Activated CD8-positive, alpha-beta memory T cell treated with anti-CD3 and anti-CD28 coated beads, Interleukin-2, amount 50 U/mL, for 1 hour (primary cell): ENCODE data around the gene RFT1.

ENCODE experiments used
- DNase-seq: peaks from one replicate; pipeline ENCODE4 v3.0.0-alpha.2; 2020; ENCODE audit errors: extremely low read depth

Gene RFT1

DNA sequence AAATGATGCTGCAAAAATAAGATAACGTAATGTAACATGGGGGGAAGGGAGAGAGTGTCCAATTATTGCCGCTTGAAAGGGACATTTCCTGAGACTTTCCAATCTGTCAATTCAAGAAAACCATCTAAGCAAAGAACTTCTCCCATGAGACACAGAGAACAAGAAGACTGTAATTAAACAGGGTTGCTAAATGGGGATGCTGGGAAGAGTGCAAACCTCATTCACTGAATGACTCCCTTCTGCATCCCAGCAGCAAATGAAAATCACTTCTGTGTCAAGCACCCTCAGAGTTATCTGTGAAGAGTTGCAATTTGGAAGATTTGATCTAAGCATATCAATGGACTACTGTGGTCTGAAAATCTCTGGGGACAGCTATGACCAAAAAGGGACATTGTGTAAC, 3.6 kb downstream of the RFT1 start:
- DNase-seq = no peak

DNA sequence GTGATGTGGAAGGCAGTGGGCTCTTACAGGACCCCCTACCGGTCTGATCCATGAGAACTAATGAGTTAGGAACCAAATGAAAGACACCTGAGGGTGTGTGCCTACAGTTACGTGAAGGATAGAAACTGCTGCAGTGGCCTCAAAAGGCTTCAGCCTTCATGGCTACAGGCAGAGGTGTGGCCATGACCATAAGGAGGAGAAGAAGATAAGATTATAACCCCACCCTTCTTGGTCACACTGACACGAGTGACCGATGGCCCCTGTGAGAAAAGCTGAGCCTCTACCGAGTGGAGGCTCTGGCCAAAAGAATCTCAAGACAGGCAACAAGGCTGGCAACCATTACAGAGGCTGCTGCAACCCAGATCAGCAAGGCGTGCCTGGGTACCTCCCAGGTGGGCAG, 6.3 kb downstream of the RFT1 start:
- DNase-seq = no peak

DNA sequence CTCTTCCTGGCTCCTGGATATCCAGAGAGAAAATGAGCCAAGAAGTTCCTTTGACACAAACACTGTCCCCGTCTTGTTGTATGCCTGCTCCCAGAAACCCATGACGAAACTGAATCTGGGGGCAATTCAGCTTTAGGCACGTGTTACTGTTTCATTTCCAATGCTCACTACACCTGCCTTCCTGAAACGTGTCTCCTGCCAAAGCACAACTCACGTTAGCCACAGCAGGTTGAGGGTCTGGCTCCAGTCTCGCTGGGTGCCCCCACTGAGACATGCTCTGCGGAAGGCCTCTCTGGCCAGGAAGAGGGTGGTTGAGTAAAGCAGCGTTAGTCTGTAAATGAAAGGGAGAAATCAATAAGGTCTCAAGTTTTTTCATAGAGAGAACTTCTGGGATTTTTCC, 6.7 kb downstream of the RFT1 start:
- no peak for DNase-seq

DNA sequence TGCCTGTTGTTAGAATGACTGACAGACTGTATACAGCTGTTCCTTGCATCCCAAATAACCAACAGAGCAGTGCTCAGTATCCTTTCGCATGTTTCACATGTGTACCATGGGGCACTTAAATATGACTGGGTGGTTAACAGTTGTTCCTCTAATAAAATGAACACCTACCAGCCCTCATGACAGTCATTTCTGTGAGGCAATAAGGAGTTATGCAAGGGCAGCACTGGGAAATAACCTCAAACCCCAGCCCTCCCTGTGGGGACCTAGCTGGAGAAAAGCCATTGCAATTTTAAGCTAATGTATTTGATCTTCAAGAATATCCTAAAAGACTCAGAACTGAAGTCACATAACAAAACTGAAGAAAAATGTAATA, 7.3 kb downstream of the RFT1 start:
- DNase-seq = no peak

DNA sequence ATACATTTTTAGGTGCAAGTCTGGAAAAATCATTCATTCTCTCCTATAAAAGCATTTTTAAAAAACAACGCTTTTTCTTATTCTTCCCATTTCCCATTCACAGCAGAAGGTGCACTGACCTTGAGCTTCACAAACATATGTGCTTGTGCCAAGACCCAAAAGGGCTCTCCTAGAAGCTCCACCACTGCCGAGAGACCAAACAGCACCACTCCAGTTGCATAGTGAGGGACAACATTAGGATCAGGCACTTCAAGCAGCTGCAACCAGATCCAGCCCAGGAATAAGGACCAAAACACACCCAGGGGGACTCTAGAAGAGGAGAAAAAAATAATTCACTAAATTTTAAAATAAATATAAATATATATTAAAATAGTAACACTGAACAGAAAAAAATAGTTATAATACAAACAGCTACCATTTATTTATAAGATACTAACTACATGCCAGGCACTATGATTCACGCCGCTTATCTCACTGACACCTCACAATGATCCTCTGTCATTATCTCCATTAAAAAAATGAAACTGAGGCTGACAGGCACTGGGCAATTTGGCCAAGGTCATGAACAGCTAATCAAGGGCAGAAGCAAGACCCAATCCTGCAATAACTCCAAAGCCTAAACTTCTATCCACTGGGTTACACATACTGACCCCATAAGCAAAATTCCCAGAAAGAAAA, 7.8 kb downstream of the RFT1 start:
- DNase-seq = no peak

DNA sequence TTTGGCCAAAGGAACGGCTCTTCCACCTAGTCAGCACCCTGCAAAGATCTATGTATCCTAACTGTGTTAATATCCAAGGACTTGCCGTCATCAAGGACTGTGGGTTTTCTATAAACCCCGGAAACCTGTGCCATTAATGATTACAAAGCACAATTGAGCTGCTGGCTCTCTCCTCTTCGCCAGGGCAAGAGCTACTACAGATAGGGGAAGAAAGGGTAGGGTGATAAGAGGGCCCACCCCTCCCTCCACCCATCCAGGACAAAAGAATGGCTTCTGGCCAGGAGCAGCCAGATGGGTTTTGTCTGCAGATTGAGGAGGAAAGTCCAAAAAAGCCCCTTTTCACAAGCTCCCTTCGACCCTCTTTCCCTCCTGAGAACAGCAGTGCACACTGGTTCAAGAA, 9.9 kb downstream of the RFT1 start:
- no peak for DNase-seq

DNA sequence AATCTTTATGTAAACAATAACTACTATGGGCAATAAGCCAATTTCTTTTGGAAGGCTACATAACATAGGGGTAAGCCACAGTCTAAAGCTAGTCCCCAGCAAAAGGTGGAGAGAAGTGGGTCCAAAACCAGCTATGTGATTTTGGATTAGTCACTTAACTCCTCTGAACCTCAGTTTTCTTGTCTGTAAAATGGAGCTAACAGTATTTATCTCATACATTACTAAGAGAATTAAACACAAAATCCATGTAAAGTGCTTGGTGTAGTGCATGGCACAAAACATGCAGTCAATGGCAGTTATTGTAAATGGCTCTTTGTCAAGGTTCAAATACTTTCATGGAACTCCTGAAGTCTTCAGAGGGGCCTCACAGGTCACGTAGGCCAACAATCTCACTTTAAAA, 13.3 kb downstream of the RFT1 start:
- no peak for DNase-seq

DNA sequence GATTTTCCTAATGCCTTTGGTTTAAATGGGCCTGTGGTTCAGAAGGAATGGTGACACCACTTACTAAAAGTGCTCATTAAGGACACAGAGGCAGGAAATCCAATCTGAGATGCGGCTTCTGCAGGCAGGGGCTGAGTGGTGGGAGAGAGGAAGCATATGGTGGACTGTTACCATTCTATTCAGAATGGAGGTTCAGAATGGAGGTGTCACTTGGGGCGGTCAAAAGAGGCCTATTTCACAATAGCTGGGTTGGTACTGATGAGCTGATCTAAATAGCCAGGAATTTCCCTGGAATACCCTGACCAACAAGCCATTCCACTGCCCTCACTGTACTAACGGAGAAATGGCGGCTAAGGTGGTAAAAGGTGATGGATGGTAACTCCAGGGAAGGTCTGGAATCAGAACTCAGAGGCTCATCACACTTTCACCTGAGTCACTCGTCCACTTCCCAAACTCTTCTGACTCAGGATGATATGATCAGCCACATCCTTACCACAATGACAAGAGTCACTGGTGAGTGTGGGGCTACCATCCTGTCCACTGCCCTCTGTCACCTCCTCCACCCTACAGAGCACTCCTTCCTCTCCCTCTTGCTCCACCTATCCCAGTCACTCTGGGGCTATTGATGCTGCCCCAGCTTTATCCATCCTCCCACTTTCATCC, 15.7 kb downstream of the RFT1 start:
- DNase-seq = no peak

DNA sequence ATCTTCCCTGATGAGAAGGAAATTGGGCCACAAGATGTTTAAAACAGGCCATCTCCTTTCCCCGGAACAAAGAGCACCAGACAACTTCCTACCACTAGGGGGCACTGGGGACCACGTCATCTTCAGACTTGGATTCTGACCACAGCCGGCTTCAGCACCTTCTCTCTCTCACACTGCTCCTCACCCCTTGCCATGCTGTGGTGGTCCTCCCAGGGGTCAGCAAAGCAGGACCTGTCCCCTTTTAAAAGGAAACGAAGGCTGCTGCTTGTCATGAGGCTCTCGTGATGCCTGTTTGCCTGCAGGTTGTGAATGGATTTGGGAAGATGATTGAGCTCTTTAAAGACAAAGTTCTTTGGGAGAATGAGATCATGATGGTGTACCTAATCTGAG, 16.2 kb downstream of the RFT1 start:
- DNase-seq = peak; percentile 55

DNA sequence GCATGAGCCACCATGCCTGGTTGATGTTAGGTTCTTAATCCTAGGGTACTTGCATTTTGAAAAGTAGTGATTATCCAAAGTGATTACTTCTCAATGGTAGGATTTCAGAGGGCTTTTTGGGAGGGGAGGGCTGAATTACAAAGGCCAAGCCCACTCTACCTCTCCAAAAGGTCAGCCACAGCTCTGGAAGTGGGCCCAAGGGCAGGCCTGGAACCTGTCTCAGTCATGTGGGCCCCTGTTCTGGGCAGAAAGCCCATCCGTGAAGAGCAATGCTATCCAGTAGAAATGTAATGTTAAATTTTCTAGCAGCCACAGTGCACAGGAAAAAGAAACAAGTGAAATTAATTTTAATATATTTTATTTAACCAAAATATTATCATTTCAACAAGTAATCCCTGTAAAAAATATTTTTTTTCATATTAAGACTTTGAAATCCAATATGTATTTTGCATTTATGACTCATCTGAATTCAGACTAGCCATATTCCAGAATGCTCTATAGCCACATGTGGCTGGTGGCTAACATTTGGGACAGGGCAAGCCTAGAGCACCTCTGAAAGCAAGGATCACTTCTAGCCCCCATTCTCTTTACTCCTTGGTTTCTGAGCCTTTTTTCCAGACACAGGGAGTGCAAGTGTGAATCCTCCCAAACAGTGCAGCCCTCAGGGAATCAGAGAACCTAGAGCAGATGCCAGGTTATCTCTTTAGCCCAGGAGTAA, 16.8 kb downstream of the RFT1 start:
- DNase-seq = no peak

DNA sequence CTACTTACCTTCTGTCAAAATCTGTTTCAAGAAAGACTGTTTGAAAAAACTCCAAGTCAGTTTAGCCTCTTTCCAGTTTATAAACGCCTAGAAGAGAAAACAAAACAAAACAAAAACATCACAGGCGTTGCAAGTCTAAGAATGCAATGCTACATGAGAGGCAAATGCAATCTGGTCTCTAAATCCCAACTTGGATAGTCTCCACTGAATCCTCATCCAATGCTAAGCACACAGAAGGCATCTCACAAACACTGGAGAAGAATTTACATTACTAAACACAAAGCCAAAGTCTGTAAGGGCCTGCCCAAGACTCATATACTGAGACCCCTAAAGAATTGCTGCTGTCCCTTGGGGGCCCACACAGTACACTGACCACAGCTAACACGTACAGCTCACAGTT, 18.4 kb downstream of the RFT1 start:
- DNase-seq = no peak

DNA sequence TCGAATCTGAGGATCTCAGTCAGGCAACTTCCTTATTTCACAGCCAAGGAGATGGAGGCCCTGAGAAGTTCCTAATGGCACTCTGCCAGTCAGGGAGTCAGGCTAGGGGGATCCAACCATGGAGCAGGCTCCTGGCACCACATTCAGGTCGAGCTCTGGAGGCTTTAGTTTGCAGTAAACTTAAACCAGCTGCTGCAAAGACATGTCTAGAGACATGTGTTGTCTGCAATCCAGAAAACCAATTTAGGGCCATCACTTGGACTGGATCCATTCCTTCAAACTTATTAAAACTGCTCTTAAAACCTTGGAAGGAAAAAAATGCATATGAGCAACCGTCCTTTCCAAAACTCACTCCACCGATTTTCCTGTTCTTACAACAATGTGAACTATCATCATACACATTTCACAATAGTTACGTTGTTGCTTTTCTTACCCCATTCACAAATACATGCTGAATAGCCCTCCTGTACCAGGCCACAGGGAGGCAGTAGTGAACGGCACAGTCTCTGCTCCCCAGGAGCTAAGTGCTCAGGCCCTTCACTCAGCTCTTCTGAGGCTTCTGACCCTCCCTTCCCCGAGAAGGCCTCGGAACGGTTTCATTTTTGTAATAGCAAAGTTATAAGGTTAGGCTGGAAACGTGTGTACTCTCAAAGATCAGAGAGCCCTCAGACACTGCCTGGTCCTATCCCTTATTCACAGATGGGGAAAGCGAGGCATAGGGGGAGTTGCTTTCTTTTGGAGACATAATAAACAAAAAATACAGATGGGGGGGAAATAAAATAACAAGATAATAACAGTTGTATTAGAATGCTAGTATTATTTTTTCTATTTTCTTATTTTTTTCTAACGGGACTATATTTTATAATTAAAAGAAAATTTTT, 20.1 kb downstream of the RFT1 start:
- DNase-seq = no peak

DNA sequence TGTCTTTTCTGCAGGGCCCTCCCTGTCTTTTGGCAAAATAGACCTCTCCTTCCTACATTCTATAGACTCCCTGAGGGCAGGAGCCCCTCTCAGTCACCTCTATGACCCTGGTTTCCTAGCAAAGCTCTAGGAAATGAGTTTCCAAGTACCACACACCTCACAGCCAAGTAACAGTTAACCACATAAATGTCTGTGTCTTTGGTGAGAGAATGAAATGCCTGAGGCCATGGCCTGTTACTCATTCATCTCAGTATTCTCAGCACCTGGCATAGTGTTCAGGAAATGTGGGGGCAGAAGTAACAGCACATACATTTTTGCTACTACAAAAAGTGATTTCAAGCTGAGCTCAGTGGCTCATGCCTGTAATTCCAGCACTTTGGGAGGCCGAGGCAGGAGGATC, 21.0 kb downstream of the RFT1 start:
- DNase-seq = no peak

DNA sequence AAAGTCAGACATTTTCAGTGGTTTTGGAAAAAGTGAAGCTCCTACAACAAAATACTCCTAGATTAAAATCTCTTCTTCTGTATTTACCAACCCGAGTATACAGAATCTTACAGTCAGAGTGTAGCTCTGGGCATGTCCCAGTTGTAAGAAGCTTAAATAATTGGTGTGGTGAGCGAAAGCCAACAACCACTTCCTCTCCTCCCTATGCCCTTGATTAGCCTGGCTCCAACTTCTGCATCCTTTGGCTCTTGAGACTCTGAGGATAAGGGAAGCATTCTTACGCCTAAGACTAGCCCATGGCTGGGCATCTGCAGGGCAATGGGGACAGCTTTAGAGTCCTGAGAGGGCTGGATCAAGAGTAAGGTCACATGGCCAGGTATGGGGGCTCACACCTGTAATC, 25.5 kb downstream of the RFT1 start:
- no peak for DNase-seq

DNA sequence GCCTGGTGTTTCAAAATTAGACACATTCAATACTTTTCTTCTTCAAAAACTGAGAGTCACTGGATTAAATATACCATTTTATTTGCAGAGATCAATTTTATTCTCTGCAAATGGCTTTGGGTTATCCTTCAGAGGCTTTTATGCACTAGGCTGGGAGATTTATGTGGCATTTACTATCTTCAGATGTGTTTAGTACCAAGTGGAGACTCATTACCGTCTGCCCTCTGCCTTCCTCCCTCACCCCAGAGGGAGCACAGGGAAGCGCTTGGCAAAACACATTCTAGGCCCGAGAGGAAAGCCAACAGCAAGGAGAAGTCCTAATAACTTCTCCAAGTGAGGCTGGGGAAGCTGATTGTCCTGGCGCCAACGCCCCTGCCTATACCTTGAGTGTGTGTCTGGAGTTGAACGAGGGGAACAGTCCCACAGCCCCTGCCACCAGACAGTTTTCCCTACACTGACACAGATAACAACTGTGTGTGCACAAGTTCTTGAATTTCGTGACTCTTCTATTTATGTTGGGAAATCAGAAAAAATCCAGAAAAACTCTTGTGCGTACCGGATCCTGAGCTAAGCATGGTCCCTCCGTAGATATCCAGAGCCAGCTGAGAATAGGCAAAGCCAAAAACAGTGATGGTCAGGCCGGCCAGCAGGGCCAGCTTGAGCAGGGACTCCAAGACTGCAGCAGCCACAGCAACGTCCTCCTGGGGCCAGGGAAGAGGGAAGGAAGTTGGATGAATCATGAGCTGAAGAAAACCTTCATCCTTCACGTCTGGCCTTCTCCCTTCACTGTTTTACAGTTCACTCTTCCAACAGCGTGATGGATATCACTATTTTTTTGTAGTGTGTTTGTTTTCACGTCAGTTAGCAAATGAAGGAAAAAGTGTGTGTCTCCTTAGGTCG, 26.6 kb downstream of the RFT1 start:
- no peak for DNase-seq

DNA sequence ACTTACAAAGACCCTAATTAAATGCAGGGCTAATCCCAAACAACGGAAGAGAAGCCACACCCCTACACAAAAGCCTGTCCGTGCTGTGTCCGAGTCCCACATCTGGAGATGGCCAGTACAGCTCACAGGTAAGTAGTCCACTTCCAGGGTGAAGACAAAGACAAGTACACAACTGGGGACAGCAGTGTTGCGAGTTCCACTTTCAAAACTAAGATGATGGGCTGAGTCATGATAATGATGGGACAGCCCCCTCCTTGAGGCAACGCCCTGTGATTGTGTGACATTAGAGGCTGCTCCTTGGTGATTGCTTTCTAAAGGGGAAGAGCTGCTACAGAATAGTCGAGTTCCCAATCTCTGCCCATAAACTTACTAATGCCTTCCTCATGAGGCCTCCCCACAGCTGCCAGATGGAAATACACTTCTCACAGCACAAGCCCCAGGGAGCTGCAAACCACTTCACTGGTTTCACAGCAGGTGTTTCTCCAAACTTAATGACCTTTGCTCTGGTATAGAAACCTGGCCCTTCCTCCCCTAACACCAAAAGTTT, 27.6 kb downstream of the RFT1 start:
- DNase-seq = no peak

DNA sequence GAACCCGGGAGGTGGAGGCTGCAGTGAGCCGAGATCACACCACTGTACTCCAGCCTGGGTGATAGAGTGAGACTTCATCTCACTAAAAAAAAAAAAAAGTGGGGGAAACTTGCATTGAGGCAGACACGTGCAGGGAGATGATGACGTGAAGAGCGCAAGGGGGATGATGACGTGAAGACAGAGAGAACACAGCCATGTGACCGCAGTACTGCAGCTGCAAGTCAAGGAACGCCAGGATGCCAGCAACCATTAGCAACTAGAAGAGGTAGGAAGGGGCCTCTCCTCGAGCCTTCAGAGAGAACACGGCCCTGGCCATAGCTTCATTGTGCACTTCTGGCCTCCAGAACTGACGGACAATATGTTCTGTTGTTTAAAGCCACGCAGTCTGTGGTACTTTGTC, 28.3 kb downstream of the RFT1 start:
- no peak for DNase-seq

DNA sequence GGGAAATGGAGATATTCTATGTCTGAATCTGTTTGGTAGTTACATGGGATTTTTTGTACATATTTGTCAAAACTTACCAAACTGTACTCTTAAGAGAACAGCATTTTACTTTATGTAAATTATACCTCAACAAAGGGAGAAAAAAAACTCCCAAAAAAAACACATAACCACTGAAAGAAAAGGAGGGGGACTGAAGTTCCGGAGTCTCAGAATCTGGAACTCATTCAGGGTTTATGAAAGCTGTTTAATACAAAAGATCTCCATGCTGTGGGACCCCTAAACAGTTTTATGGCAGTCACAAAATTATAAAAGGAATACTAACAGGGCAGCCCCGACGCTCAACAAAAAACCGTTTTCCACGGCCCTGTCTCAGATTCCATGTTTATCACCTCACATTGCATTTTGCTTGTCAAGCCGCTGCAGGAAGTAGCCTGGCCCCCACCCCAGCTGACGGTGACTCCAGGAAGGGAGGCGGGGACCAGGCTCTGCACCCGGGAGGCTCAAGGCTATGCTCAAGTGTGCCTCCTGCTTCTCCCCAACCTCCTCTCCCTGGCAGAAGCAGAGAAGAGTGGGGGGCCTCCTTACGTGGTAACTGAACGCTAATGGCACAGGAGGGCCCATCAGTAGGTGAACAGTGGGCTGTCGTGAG, 29.3 kb downstream of the RFT1 start:
- no peak for DNase-seq

DNA sequence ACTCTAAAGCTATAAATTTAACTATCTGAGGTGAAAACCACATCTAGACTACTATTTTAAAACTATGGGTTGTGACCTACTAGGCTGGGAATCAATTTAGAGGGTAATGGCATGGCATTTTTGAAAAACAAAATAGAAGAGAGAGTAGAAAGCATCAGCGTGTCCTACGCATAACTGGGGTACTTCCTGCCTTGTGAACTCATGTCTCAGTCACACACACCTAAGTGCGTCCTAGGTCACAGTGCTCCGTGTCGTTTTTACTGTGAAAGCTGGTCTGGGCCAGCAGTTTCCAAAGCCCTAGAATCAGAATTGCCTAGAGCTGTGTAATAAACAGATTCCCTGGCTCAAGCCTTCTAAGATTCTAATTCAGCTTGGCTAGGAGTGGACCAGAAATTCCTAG, 32.3 kb downstream of the RFT1 start:
- DNase-seq = no peak

DNA sequence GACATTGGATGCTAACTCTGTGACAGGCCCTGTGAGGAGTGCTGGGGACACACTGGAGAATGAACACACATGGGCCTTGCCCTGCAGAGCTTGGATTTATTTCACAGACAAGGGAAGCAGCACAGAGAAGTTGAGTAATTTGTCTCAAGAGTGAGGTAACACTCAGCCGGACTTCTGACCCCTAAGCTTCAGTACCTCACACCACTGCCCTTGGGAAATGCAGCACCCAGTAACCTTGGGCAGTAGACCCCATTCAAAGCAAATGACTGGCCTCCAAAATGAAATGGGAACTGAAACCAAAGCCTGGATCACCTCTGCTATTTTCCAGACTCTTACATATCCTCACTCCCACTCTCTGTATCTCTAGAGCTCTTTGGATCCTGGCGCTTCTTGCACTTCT, 37.3 kb downstream of the RFT1 start:
- no peak for DNase-seq

DNA sequence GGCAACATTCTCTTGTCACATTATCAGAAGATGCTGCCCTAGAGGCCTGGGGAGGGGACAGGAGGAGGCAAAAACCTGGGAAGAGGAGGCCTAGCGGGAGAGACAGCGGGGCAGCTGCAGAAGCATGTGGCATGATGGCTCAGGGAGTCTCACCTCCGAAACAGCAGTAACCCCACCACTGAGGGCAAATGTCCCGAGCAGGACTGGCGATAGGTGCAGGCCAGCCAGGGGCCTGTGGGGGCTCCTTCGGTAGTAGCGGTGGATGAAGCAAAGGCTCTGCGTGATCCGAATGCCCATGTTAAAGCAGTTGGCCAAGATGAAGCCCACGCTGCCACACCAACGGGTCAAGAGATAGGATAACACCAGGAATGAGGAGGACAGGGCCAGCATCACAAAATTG, 38.0 kb downstream of the RFT1 start:
- DNase-seq = no peak
